HepG2 (cell line): Measurements from ENCODE around the gene RUVBL2. TPM values are rescaled to one million over a fixed set of nuclear protein-coding genes. Genes with fewer than 3 reads are reported as not detected.
A peak's percentile ranks its signal among the peaks of the same experiment; 100 is the strongest.

Source experiments
- ATM ChIP-seq: fragments of 450-650 bp; IDR thresholded peaks from 2 replicates; pipeline ENCODE4 v1.7.1; 2017; ENCODE audit warnings: mild to moderate bottlenecking, borderline replicate concordance
- KMT2B ChIP-seq: IDR thresholded peaks from 2 replicates; pipeline ENCODE4 v1.6.1; 2016; ENCODE audit warnings: missing genetic modification reagents, missing compliant biosample characterization
- MAF1 ChIP-seq: sonication (generic); formaldehyde crosslinking; IDR thresholded peaks from 2 replicates; pipeline ENCODE4 v1.5.0; 2020; ENCODE audit warnings: missing genetic modification reagents, borderline replicate concordance
- NCOA1 ChIP-seq: sonication (generic); formaldehyde crosslinking; IDR thresholded peaks from 2 replicates; pipeline ENCODE4 v1.9.0; 2021; ENCODE audit warnings: missing genetic modification reagents
- PCBP1 ChIP-seq: fragments of 200-400 bp; formaldehyde crosslinking; IDR thresholded peaks from 2 replicates; pipeline ENCODE4 v1.6.1; 2017; ENCODE audit warnings: mild to moderate bottlenecking, low read depth, low read length, borderline replicate concordance
- PITX1 ChIP-seq: sonication (generic); formaldehyde crosslinking; IDR thresholded peaks from 2 replicates; pipeline ENCODE4 v1.5.1; 2020; ENCODE audit warnings: mild to moderate bottlenecking, missing genetic modification reagents
- PLRG1 ChIP-seq: fragments of 450-650 bp; conservative IDR thresholded peaks from 2 replicates; pipeline ENCODE4 v1.6.1; 2016
- PLSCR1 ChIP-seq: sonication (generic); formaldehyde crosslinking; IDR thresholded peaks from 2 replicates; pipeline ENCODE4 v1.5.0; 2020; ENCODE audit warnings: missing genetic modification reagents, mild to moderate bottlenecking, borderline replicate concordance
- RFX3 ChIP-seq: IDR thresholded peaks from 2 replicates; pipeline ENCODE4 v1.6.1; 2016; ENCODE audit warnings: missing biosample characterization, missing genetic modification reagents
- SMAD3 ChIP-seq: sonication (generic); formaldehyde crosslinking; IDR thresholded peaks from 2 replicates; pipeline ENCODE4 v1.4.0; 2020; ENCODE audit warnings: missing genetic modification reagents
- SRSF4 ChIP-seq: fragments of 200-400 bp; formaldehyde crosslinking; IDR thresholded peaks from one replicate; pipeline ENCODE4 v1.6.1; 2018; ENCODE audit warnings: mild to moderate bottlenecking, low read depth, low read length, moderate library complexity; ENCODE audit not compliant: poor library complexity, severe bottlenecking
- THAP9 ChIP-seq: sonication (generic); formaldehyde crosslinking; IDR thresholded peaks from 2 replicates; pipeline ENCODE4; 2020; ENCODE audit warnings: missing genetic modification reagents, mild to moderate bottlenecking, borderline replicate concordance
- TIGD3 ChIP-seq: sonication (generic); formaldehyde crosslinking; IDR thresholded peaks from 2 replicates; pipeline ENCODE4 v1.5.1; 2020; ENCODE audit warnings: mild to moderate bottlenecking, missing genetic modification reagents, borderline replicate concordance
- ZBTB1 ChIP-seq: sonication (generic); formaldehyde crosslinking; IDR thresholded peaks from 2 replicates; pipeline ENCODE4 v1.4.0; 2020; ENCODE audit warnings: missing genetic modification reagents, borderline replicate concordance
- ZBTB39 ChIP-seq: sonication (generic); formaldehyde crosslinking; IDR thresholded peaks from 2 replicates; pipeline ENCODE4 v1.5.0; 2020; ENCODE audit warnings: missing genetic modification reagents
- ZBTB49 ChIP-seq: sonication (generic); formaldehyde crosslinking; IDR thresholded peaks from 2 replicates; pipeline ENCODE4 v1.4.0; 2020; ENCODE audit warnings: missing genetic modification reagents, borderline replicate concordance
- ZNF329 ChIP-seq: sonication (generic); formaldehyde crosslinking; IDR thresholded peaks from 2 replicates; pipeline ENCODE4 v1.9.0; 2021; ENCODE audit warnings: low read depth, mild to moderate bottlenecking, missing genetic modification reagents
- ZNF510 ChIP-seq: sonication (generic); formaldehyde crosslinking; IDR thresholded peaks from 2 replicates; pipeline ENCODE4 v1.4.0; 2020; ENCODE audit warnings: low read depth, mild to moderate bottlenecking, missing genetic modification reagents
- ZNF605 ChIP-seq: sonication (generic); formaldehyde crosslinking; IDR thresholded peaks from 2 replicates; pipeline ENCODE4 v1.8.0; 2022; ENCODE audit warnings: mild to moderate bottlenecking, missing genetic modification reagents
- polyA plus RNA-seq, 8 experiments: library from polyadenylated mRNA; depleted of rRNA in 3 of 8; stranded (reverse) in 7 of 8; unstranded in 1 of 8; fragments of >200 nt; fragmentation: Illumina TruSeq in 4 of 8; extraction: Trizol in 4 of 8; gene quantifications; 2 replicates each; pipeline versions ENCODE4 v1.2.1 to v1.2.3, GENCODE V29; 2011 to 2016; ENCODE audit warnings: low read depth in 4 of 8, missing spikeins in 1 of 8, mixed read lengths in 1 of 8; ENCODE audit not compliant: insufficient read depth in 1 of 8
- total RNA-seq, 5 experiments: library from RNA; depleted of rRNA; stranded (reverse); fragments of >200 nt; fragmentation: Illumina TruSeq; extraction: Trizol; gene quantifications; 2 replicates each; pipeline ENCODE4 v1.2.3, GENCODE V29; 2016; ENCODE audit warnings: low read depth in 1 of 5

RUVBL2 gene
- total and polyA plus RNA-seq, 2 of the 13 experiments (the other 11 are each of a cell fraction or from before 2014, with no cell fraction given), result 120 to 122 TPM

- TF ChIP-seq SRSF4 (no peak), ZNF329 (CRISPR knock-in tag) (peak; percentile 33; the same call in 1 of the 2 replicates), MAF1 (no peak; the same call in 1 of the 2 replicates), THAP9 (CRISPR knock-in tag) (0 out of 2 replicates have a peak, but pooled peaks have one; percentile 56), ZBTB1 (CRISPR knock-in tag) (no peak), PLRG1 (no peak), ATM (no peak), ZBTB39 (CRISPR knock-in tag) (no peak), TIGD3 (no peak), NCOA1 (CRISPR knock-in tag) (no peak), PITX1 (CRISPR knock-in tag) (peak; percentile 46), SMAD3 (CRISPR knock-in tag) (0 out of 2 replicates have a peak, but pooled peaks have one; percentile 5), ZNF605 (CRISPR knock-in tag) (peak; percentile 76), ZNF510 (CRISPR knock-in tag) (no peak), ZBTB49 (CRISPR knock-in tag) (no peak), PLSCR1 (no peak), KMT2B (CRISPR knock-in tag) (no peak), PCBP1 (0 out of 2 replicates have a peak, but pooled peaks have one; percentile 42), RFX3 (no peak)
Measured at GRCh38 chr19:48993175-48994034, at the start of gene RUVBL2, which contains the start of gene GYS1 (continued).
